ENCODE measurements around the gene LIPC.

GRCh38 chr15:58448906-58449305, 17.1 kb downstream of the LIPC start:
- TF ChIP-seq EP300 (IDR thresholded peaks at IDR 0.05; ENCODE audit: borderline replicate concordance) (no peak), CREB1 (IDR thresholded peaks at IDR 0.05; ENCODE audit: low read depth) (no peak), TAF1 (IDR thresholded peaks at IDR 0.05; ENCODE audit: low read depth) (no peak), CEBPB (IDR thresholded peaks at IDR 0.05) (no peak), RAD21 (IDR thresholded peaks at IDR 0.05; ENCODE audit: low read depth) (no peak), REST (IDR thresholded peaks at IDR 0.05; ENCODE audit: low read depth) (no peak), ZBTB7A (IDR thresholded peaks at IDR 0.05; ENCODE audit: low read depth) (no peak), MAX (IDR thresholded peaks at IDR 0.05) (no peak), YY1 (IDR thresholded peaks at IDR 0.05; ENCODE audit: low read depth) (no peak), NFIC (IDR thresholded peaks at IDR 0.05) (no peak)
